Stimulated activated CD4-positive, alpha-beta T cell treated with anti-CD3 and anti-CD28 coated beads, Interleukin-15, amount 100 ng/mL, for 48 hours (primary cell): ENCODE results near the gene IMP4.

ENCODE experiments used
- DNase-seq, 2 donors: peaks; one replicate each; pipeline ENCODE4 v3.0.0-alpha.2; 2020; ENCODE audit warnings: low read depth in 2 of 2

Gene IMP4

GRCh38 chr2:130377491-130377890 lies 34.8 kb downstream of the IMP4 start:
- no peak for DNase-seq

GRCh38 chr2:130378206-130378897 lies 35.7 kb downstream of the IMP4 start:
- DNase-seq, result no peak

GRCh38 chr2:130378898-130379214 lies 36.2 kb downstream of the IMP4 start:
- no peak for DNase-seq

- DNase-seq, result no peak
Observed at GRCh38 chr2:130380096-130380934, 37.6 kb downstream of the IMP4 start.

GRCh38 chr2:130381145-130381544 lies 38.4 kb downstream of the IMP4 start:
- no peak for DNase-seq

GRCh38 chr2:130381619-130382018 lies 38.9 kb downstream of the IMP4 start:
- DNase-seq, result no peak

- DNase-seq, result no peak
Observed at GRCh38 chr2:130382313-130382917, 39.7 kb downstream of the IMP4 start.

- DNase-seq, result no peak
Observed at GRCh38 chr2:130385709-130386108, 43.0 kb downstream of the IMP4 start.

GRCh38 chr2:130387071-130387400 lies 44.3 kb downstream of the IMP4 start:
- no peak for DNase-seq

- DNase-seq, result no peak
Observed at GRCh38 chr2:130387804-130388203, 45.1 kb downstream of the IMP4 start.

- DNase-seq, result no peak
Observed at GRCh38 chr2:130388221-130388907, 45.7 kb downstream of the IMP4 start.

GRCh38 chr2:130389358-130389757 lies 46.7 kb downstream of the IMP4 start:
- DNase-seq, result no peak

GRCh38 chr2:130389783-130390182 lies 47.1 kb downstream of the IMP4 start:
- no peak for DNase-seq

- no peak for DNase-seq
Observed at GRCh38 chr2:130390460-130391057, 47.9 kb downstream of the IMP4 start.

- DNase-seq, result peak; percentile 68 to 74
Observed at GRCh38 chr2:130391058-130391871, 48.6 kb downstream of the IMP4 start.

GRCh38 chr2:130391872-130392670 lies 49.4 kb downstream of the IMP4 start:
- DNase-seq, result no peak

- no peak for DNase-seq
Observed at GRCh38 chr2:130393318-130393910, 50.7 kb downstream of the IMP4 start.
